H1 (cell line): ENCODE results near the gene NTN4. TPM values are rescaled to one million over a fixed set of nuclear protein-coding genes. Genes with fewer than 3 reads are reported as not detected.

Source experiments
- CEBPB ChIP-seq: IDR thresholded peaks from 2 replicates; pipeline ENCODE4 v1.6.1; 2012; ENCODE audit warnings: low read depth, low read length
- CHD7 ChIP-seq: fragments of 300-600 bp; sonication (generic); IDR thresholded peaks from 2 replicates; pipeline ENCODE4 v1.7.1; 2012; ENCODE audit warnings: low read length, moderate library complexity, mild to moderate bottlenecking, inconsistent platforms; ENCODE audit not compliant: insufficient replicate concordance
- CREB1 ChIP-seq: IDR thresholded peaks from 2 replicates; pipeline ENCODE4 v1.6.1; 2012; ENCODE audit warnings: inconsistent platforms
- EGR1 ChIP-seq: IDR thresholded peaks from 2 replicates; pipeline ENCODE4 v1.6.1; 2011; ENCODE audit warnings: low read depth, low read length, borderline replicate concordance
- KDM5A ChIP-seq: fragments of 200-600 bp; IDR thresholded peaks from 2 replicates; pipeline ENCODE4 v1.7.1; 2012; ENCODE audit warnings: mild to moderate bottlenecking, low read length, inconsistent platforms, mixed read lengths
- RXRA ChIP-seq: IDR thresholded peaks from 2 replicates; pipeline ENCODE4 v1.6.1; 2011; ENCODE audit warnings: low read depth, mild to moderate bottlenecking, low read length, moderate library complexity; ENCODE audit not compliant: insufficient read depth
- TAF7 ChIP-seq: optimal IDR thresholded peaks from 2 replicates; pipeline ENCODE3; 2011; ENCODE audit warnings: low read depth, mild to moderate bottlenecking, inconsistent platforms, low read length, moderate library complexity, borderline replicate concordance
- polyA plus RNA-seq, 7 experiments: library from polyadenylated mRNA; depleted of rRNA in 3 of 7; stranded (reverse) in 5 of 7; unstranded in 2 of 7; fragments of >200 nt in 5 of 7; fragments of 200-250 nt in 2 of 7; gene quantifications; 1 replicate in 5 of 7; 2 replicates in 1 of 7; 4 replicates in 1 of 7; pipeline versions ENCODE4 v1.2.1 to v1.2.3, GENCODE V29; 2011 to 2013; ENCODE audit warnings: missing spikeins in 2 of 7, mixed read lengths in 2 of 7
- total RNA-seq: library from RNA; stranded (reverse); fragmentation: NEBNext Ultra II Directional; extraction: Animal tissue kit (Norgen Biotek cat#: 25700); gene quantifications from 2 replicates; pipeline ENCODE4 v1.2.1, GENCODE V29; 2021

Gene NTN4
- total and polyA plus RNA-seq, 2 of the 8 experiments (the other 6 are each of a cell fraction or from before 2014, with no cell fraction given): 0.74 to 1.3 TPM

- no peak for TF ChIP-seq CHD7
- TF ChIP-seq RXRA: no peak
- no peak for TF ChIP-seq CEBPB
- TF ChIP-seq TAF7: no peak
- no peak for TF ChIP-seq CREB1
- TF ChIP-seq KDM5A: no peak
- TF ChIP-seq EGR1: no peak
- TF ChIP-seq, all 59 proteins: peak for 0
Observed at GRCh38 chr12:95622879-95623278, 167.7 kb downstream of the NTN4 start (continued).
